NCI-H1417 (cell line): Measurements from ENCODE around the gene RNF19B.
"Not testable (repeated sequence)": the region's sequence is repeated elsewhere in the genome, so short reads cannot be mapped to it uniquely, and the experiment has no call there.

Experiments used
- DNase-seq, 3 experiments: peaks; one replicate each; lab custom pipeline; 2025; lab: John Stamatoyannopoulos, UW

The RNF19B gene

GRCh38 chr1:32991819-32992488, 27.3 kb upstream of the RNF19B start:
- DNase-seq: no peak

- DNase-seq: no peak
These were observed 26.8 kb upstream of the RNF19B start for GRCh38 chr1:32991386-32991785.

DNA sequence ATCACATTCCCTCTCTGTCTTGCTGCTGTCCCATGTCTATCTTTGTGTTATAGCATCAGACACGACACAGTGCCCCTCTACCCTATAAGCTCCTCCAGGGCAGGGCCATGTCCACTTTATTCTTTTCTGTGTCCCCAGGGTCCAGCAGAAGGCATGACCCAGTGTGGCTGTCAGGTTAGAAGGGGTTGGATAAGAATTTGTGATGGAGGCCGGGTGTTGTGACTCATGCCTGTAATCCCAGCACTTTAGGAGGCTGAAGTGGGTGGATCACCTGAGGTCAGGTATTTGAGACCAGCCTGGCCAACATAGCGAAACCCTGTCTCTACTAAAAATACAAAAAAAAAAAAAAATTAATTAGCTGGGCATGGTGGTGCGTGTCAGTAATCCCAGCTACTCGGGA, 26.3 kb upstream of the RNF19B start:
- DNase-seq: no peak

DNA sequence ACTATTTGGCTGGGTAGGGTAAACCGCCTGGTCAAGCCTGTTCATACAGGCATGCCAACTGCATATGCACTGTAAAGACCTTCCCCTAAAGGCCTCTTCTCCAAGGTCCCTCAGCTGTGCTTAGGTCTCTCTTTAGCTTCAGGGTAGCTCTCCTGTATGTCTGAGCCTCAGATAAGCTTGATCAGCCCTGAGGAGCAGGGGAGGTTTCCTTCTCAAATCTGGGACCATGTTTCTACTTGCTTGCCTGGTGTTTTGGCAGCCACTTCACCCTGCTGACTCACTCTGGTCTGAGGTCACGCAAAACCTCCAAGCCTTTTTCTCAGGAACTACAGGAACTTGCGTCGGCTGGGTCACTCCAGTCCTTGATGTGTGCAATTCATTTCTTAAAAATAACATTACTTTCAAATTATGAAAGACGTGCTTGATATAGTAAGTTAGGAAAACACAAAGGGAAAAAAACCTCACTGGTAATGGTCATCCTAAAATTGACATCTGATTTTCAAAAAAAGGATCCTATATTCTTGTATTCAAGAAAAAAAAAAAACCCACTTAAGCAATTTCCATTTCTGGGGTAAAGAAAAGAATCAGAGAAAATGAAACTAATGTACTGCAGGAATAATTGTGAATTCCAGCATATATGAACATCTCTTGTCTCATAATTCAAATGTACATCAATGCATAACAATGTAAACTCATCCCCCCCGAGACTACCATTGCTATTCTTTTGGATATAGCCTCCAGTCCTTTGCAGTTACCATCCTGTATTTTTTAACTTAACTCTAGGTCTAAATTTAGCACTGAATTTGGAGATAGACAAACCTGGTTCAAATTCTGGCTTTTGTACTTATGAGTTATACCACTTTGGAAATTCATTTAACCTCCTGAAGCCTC, 24.8 kb upstream of the RNF19B start:
- no peak for DNase-seq

- no peak for DNase-seq
These were observed 24.1 kb upstream of the RNF19B start for GRCh38 chr1:32988665-32989064.

DNA sequence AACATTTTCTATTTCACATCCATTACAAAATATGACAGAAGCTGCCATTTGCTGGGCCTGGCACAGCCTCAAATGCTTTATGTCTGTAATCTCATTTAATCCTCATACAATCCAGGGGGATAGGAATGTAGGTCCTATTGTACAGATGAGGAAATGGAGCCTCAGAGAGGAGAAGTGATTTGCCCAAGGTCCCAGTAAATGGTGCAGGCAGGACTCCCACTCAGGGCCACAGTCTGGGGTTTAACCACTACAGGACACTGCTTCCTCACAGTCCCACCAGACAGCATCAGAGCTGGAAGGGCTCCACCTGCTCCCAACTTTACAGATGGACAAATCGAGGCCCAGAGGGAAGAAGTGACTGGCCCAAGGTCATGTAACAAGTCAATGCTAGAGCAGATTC, 20.6 kb upstream of the RNF19B start:
- no peak for DNase-seq

DNA sequence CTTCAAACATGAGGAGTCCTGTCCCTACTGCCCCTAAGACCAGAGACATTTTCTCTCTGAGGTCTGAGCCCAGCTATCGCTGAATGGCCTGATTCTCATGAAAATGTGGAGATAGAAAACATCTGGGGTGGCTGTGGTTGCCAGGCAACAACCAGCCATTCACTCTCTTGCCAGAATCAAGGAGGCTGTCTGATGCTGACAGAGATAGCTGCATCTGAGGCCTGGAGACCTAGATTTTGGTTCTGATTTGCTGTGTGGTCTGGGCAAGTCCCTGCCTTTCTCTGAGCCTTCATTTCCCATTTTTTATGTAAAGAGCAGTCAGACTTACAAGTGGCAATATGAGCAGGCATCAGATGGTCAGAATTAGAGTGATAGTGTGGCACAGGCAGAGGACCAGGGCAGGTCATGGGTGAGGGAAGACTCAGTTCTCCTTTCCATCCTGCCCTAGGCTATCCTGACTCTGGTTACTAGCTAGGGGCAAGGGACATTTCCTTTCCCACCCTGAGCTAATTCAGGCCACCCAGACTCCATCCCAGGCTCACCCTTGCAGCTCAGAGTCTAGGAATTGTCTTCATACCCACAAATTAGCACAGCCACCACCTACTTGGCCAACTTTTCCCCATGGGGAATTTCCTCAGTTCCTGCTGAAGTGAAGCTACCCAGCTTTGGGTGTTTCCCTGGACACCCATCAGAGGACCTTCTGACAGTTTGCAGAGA, 20.0 kb upstream of the RNF19B start:
- DNase-seq: no peak

DNA sequence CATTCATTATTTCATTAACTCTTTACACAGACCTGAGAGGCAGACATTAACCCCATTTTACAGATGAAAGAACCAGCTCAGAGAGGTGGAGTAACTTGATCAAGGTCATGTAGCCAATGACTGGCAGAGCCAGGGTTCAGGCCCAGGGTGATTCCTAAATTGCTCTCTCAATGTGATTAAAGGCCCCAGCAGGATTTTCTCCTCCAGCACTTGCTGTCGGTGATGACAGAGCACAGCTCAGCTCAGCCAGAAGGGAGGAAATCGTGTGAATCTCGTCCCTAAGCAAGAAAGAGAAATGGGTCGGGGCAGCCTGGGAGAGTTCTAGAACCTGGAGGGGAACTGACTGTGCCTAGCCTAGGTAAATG, 19.5 kb upstream of the RNF19B start:
- DNase-seq: no peak

GRCh38 chr1:32983020-32983419, 18.4 kb upstream of the RNF19B start:
- DNase-seq: no peak

DNA sequence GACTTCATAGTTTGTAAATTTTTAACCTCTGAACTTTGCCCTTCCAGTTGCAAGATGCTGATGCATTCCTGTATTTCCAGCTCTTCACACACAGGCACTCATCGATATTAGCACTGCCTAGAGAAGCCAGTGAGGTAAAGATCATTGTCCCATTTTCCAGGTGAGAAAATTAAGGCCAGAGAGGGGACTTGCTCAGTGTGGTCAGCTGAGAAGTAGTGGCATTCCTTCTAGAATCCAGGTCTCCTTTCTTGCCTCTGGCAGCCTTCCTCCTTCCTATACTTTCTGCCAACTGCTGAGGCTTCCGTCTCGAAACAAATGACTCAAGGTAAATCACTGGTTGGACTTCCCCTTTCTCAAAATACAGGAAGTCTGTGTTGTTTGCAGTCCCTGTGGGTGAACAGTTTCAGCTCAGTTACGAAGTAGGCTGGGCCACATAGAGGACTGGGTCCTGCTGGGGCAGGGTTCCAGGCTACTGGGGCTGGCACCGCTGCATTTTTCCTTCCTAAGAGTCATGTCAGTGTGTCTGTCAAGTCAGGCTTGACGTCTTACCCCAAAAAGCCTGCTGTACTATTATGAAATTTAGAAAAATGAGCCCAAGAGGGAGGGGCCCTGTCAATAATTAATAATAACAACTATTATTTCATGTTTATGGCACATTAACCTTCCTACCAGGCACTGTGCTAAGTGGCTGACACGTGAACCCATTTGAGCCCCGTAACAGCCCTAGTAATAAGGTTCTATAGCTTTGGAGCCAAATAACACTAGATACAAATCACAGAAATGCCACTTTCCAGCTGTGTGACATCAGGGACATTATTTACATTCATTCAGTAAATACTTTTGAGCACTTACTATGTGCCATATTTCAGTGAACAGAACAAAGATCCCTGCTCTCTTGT, 16.6 kb upstream of the RNF19B start:
- DNase-seq: peak in 2 of 3 experiments; percentile 17 to 68

DNA sequence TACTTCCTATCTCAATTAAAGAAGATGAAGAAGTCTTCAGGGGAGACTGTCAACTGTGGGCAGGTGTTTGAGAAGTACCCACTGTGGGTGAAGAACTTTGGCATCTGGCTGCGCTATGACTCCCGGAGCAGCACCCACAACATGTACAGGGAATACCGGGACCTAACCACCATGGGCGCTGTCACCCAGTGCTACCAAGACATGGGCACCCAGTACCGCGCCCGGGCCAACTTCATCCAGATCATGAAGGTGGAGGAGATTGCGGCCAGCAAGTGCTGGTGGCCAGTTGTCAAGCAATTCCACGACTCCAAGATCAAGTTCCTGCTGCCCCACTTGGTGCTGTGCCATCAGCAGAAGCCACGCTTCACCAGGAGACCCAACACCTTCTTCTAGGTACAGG, 15.5 kb upstream of the RNF19B start:
- no peak for DNase-seq

DNA sequence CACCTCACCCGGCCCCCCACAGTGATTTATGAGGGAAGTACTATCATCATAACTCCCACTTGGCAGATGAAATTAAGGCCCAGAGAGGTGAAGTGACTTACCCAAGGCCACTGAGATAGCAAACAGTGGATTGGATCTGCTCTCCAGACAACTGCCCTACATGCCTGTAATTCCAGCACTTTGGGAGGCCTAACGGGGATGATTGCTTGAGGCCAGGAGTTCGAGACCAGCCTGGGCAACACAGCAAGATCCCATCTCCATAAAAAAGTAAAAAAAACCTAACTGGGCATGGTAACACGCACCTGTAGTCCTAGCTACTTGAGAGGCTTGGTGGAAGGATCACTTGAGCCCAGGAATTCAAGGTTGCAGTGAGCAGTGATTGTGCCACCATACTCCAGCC, 14.2 kb upstream of the RNF19B start:
- DNase-seq: no peak

DNA sequence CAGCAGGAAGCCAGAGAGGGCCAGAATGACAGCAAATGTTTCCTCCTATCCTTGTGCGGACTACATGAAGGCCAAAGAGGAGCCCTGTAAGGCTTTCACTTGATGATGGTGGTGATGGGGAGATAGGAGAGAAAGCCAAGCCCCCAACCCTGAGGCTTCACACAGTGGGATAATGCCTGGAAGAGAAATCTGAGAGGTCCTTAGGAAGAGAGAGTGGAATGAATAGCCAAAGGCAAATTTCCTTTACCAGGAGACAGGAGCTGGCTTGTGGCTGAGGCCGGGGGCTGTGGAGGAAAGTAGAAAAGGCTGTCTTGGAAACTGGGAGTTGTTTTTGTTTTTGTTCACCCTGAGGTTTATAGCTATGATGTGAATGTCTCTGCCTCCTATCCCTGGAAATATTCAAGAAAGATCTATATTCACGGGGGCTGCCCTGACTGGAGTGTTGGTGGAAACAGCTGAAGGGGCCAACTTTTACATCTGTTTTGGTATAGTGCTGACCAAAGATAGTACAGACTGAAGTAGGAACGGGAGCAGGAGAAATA, 13.0 kb upstream of the RNF19B start:
- no peak for DNase-seq

DNA sequence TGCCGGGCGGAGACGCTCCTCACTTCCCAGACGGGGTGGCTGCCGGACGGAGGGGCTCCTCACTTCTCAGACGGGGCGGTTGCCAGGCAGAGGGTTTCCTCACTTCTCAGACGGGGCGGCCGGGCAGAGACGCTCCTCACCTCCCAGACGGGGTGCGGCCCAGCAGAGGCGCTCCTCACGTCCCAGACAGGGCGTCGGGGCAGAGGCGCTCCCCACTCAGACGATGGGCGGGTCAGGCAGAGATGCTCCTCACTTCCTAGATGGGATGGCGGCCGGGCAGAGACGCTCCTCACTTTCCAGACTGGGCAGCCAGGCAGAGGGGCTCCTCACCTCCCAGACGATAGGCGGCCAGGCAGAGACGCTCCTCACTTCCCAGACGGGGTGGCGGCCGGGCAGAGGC, 10.4 kb upstream of the RNF19B start:
- not testable (repeated sequence) for DNase-seq

DNA sequence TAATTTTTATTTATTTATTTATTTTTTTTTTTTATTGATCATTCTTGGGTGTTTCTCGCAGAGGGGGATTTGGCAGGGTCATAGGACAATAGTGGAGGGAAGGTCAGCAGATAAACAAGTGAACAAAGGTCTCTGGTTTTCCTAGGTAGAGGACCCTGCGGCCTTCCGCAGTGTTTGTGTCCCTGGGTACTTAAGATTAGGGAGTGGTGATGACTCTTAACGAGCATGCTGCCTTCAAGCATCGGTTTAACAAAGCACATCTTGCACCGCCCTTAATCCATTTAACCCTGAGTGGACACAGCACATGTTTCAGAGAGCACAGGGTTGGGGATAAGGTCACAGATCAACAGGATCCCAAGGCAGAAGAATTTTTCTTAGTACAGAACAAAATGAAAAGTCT, 8.8 kb upstream of the RNF19B start:
- not testable (repeated sequence) for DNase-seq

DNA sequence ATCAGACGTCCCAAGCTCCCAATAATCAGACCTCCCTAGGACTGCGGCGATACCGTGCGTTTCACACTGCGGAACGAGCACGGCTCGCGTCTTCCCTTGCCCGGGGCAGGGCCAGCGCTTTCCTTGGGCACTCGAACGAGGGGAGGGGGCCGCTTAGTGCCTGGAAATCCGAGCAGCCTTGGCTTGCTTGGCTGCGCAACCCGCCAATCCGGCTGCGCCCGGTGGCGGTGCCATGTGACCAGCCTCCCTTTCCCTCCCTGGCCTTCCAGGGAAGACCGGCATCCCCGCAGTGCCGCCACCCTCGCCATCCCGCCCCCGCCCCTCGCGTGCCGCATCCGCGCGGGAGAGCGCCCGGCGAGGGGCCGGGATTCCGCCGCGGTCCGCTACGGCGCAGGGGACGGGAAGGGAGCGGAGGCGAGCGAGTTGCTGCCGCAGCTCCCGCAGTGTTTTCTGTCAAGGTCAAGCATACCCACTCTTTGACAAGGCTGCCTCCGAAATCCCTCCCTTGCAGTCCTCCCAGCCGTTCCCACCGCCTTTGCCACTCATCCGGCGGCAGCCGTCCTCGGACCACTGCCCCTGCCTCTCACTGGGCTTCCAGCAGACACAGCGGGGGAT, 8.3 kb upstream of the RNF19B start:
- peak; percentile 82 to 90 (median 88) for DNase-seq

DNA sequence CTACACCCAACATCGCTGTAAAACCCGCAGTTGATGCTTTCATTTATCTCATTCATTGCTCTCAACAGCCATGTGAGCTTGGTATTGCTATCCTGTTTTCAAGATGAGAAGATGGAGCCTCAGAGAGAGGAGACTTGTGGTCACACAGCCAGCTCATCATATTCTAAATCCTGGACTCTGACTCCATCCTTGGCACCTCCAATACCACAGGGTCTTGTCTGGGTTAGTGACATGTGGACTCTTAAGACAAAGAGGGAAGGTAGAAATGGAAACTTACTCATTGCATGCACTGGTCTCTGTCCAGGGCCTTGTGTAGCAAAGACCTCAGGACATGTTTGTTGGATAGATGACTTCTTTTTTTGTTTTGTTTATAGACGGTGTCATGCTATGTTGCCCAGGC, 7.0 kb upstream of the RNF19B start:
- DNase-seq: no peak

GRCh38 chr1:32971156-32971555, 6.5 kb upstream of the RNF19B start:
- no peak for DNase-seq

DNA sequence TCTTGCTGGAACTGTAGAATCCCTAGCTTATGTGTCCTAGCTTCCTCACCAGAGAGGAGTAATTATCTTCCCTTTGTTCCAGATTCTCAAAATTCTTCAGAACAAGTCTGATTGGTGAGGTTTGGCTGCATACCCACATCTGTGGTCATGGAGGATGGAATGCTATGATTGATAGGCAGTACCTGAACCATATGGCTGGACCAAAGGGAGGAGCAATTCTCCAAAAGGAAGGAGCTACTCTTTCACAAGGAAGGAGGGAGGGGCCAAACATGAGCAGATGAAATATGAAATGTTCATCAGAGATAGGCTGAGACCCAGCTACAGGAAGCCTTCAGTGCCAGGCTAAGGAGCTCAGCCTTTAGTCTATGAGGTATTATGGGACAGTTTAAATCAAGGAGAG, 5.0 kb upstream of the RNF19B start:
- DNase-seq: no peak

GRCh38 chr1:32967888-32968568, 3.4 kb upstream of the RNF19B start:
- DNase-seq: no peak

GRCh38 chr1:32966900-32967299, 2.3 kb upstream of the RNF19B start:
- DNase-seq: no peak
